Tibial nerve (tissue), 4 donors: ENCODE results near the gene PTPRR. TPM values are rescaled to one million over a fixed set of nuclear protein-coding genes. Genes with fewer than 3 reads are reported as not detected.

Source experiments
- DNase-seq, 2 donors: peaks; one replicate each; pipeline ENCODE4 v3.0.0-alpha.2; 2019; ENCODE audit warnings: low spot score in 2 of 2
- H3K27ac ChIP-seq, 4 donors: fragments of 200-600 bp; sonication (generic) in 3 of 4; one replicate each; pipeline ENCODE4 v1.5.1; 2017 to 2019; ENCODE audit warnings: mild to moderate bottlenecking in 1 of 4
- H3K27me3 ChIP-seq, 2 donors: fragments of 200-600 bp; sonication (generic) in 1 of 2; one replicate each; pipeline versions ENCODE4 v1.5.1 to v1.6.0; 2017 to 2019
- H3K36me3 ChIP-seq, 3 donors: fragments of 200-600 bp; sonication (generic); one replicate each; pipeline ENCODE4 v1.5.1; 2018 to 2019
- H3K4me1 ChIP-seq, 4 donors: fragments of 200-600 bp; sonication (generic) in 3 of 4; one replicate each; pipeline ENCODE4 v1.5.1; 2017 to 2019
- H3K4me3 ChIP-seq, 4 donors: fragments of 200-600 bp; sonication (generic) in 3 of 4; one replicate each; pipeline ENCODE4 v1.5.1; 2017 to 2019; ENCODE audit warnings: mild to moderate bottlenecking in 1 of 4, moderate library complexity in 1 of 4
- H3K9me3 ChIP-seq, 4 donors: fragments of 200-600 bp; sonication (generic) in 3 of 4; one replicate each; pipeline ENCODE4 v1.5.1; 2017 to 2019
- EP300 ChIP-seq, 2 donors: sonication (generic); formaldehyde crosslinking; IDR thresholded peaks; one replicate each; pipeline ENCODE4 v1.6.1; 2017; ENCODE audit warnings: antibody characterized with exemption in 2 of 2, mild to moderate bottlenecking in 1 of 2
- POLR2A ChIP-seq, 2 donors: fragments of 450-650 bp; IDR thresholded peaks; one replicate each; pipeline ENCODE4 v1.6.1; 2017; ENCODE audit warnings: antibody characterized with exemption in 2 of 2, mild to moderate bottlenecking in 2 of 2, moderate library complexity in 2 of 2
- WGBS, 2 donors: methylation state at CpG; one replicate each; pipeline ENCODE4 v1.1.5; 2018; 5-methylcytosine and 5-hydroxymethylcytosine counted together
- small RNA-seq: library from RNA; depleted of rRNA; stranded (forward); fragments of <200 nt; gene quantifications from one replicate; pipeline ENCODE3, GENCODE V24; 2016
- total RNA-seq, 4 donors: library from RNA; depleted of rRNA; stranded (reverse); fragments of >200 nt; gene quantifications; one replicate each; pipeline ENCODE4 v1.1.0, GENCODE V29; 2016
- TF ChIP-seq, protein P1 (sequence below), 5 experiments: fragments of 200-600 bp in 3 of 5; fragments of 450-650 bp in 2 of 5; sonication (generic) in 3 of 5; IDR thresholded peaks; one replicate each; pipeline ENCODE4 v1.5.1; 2016 to 2019; ENCODE audit warnings: antibody characterized with exemption in 5 of 5, mild to moderate bottlenecking in 3 of 5, moderate library complexity in 2 of 5

Gene PTPRR
- total RNA-seq, 4 donors from 2014 or later = not detected

DNA sequence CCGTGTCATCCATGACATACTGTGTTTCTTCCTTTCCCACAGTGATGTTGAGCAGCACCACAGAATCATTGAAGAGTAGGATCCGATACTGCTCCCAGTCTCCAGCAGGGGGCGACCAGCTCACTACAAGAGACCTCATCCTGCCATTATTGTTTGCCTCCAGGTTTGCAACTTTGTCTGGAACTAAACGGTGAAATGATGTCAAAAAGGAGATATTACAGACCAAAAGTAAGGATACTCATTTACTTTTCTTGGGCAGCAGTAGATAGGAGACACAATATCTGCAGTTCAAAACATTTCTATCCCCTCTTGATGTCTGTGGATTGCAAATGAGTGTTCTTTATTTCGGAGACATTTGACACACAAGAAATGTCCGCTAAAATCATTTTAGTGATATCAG, 330.5 kb downstream of the PTPRR start:
- no peaks in the 10 kb centered on the region for H3K4me1 ChIP-seq
- no peaks in the 10 kb centered on the region for H3K36me3 ChIP-seq
- WGBS, 2 donors = 32 to 36% methylated on average over 6 of the region's 6 CpGs
- peak; percentile 57 to 78 for DNase-seq
- TF ChIP-seq POLR2A (IDR thresholded peaks at IDR 0.05) = no peak
- no peak for TF ChIP-seq EP300 (IDR thresholded peaks at IDR 0.05)
- TF ChIP-seq, protein P1, sequence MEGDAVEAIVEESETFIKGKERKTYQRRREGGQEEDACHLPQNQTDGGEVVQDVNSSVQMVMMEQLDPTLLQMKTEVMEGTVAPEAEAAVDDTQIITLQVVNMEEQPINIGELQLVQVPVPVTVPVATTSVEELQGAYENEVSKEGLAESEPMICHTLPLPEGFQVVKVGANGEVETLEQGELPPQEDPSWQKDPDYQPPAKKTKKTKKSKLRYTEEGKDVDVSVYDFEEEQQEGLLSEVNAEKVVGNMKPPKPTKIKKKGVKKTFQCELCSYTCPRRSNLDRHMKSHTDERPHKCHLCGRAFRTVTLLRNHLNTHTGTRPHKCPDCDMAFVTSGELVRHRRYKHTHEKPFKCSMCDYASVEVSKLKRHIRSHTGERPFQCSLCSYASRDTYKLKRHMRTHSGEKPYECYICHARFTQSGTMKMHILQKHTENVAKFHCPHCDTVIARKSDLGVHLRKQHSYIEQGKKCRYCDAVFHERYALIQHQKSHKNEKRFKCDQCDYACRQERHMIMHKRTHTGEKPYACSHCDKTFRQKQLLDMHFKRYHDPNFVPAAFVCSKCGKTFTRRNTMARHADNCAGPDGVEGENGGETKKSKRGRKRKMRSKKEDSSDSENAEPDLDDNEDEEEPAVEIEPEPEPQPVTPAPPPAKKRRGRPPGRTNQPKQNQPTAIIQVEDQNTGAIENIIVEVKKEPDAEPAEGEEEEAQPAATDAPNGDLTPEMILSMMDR (IDR thresholded peaks at IDR 0.05) = peak; percentile 72 to 77 (median 74)
- no peaks in the 10 kb centered on the region for H3K9me3 ChIP-seq
- no peaks in the 10 kb centered on the region for H3K27me3 ChIP-seq
- no peak overlapping the region for H3K27ac ChIP-seq
- H3K4me3 ChIP-seq = no peak overlapping the region

Small RNAs within 50 kb of the gene (small RNA-seq; reads per million reads assigned to genes)
- gene RF00019 = not detected

Other genes starting within 250 kb of the PTPRR start
- gene TSPAN8, start 237.3 kb upstream of the PTPRR start, total RNA-seq = 10 to 100 TPM; 23.1 to 80.6 (median 39.9) TPM